Memory B cell (primary cell): ENCODE results near the gene DPEP1.

Experiments used
- ATAC-seq: fragments of 150-1000 bp; cut with Tn5 transposase; 2 replicates; pipeline ENCODE4 v1.10.0; 2021; ENCODE audit warnings: low read depth, mild to moderate bottlenecking, moderate library complexity
- DNase-seq, 2 donors: peaks; one replicate each; pipeline ENCODE4 v3.0.0; 2022; ENCODE audit warnings: low spot score in 2 of 2
- H3K27ac Mint-ChIP-seq: one replicate; pipeline ENCODE4 v1.8.0; 2022; ENCODE audit warnings: mild to moderate bottlenecking, moderate library complexity, mixed read lengths
- H3K27me3 Mint-ChIP-seq: one replicate; pipeline ENCODE4 v1.8.0; 2022; ENCODE audit warnings: mixed read lengths
- H3K36me3 Mint-ChIP-seq: one replicate; pipeline ENCODE4 v1.8.0; 2022; ENCODE audit warnings: mild to moderate bottlenecking, mixed read lengths
- H3K4me1 Mint-ChIP-seq: one replicate; pipeline ENCODE4 v1.8.0; 2022; ENCODE audit warnings: mixed read lengths
- H3K4me3 Mint-ChIP-seq: one replicate; pipeline ENCODE4 v1.8.0; 2022; ENCODE audit warnings: mild to moderate bottlenecking, moderate library complexity, mixed read lengths
- H3K9me3 Mint-ChIP-seq: one replicate; pipeline ENCODE4 v1.8.0; 2022; ENCODE audit warnings: mixed read lengths

The DPEP1 gene

GRCh38 chr16:89615176-89615575 lies 1.7 kb downstream of the DPEP1 start:
- no peak overlapping the region for H3K4me3 Mint-ChIP-seq
- no peak overlapping the region for H3K27ac Mint-ChIP-seq
- H3K9me3 Mint-ChIP-seq: peaks cover 5% of the 10 kb centered on the region
- DNase-seq (no peak), ATAC-seq (no peak)
- H3K36me3 Mint-ChIP-seq: no peaks in the 10 kb centered on the region
- peaks cover 7% of the 10 kb centered on the region for H3K4me1 Mint-ChIP-seq
- H3K27me3 Mint-ChIP-seq: peaks cover 10% of the 10 kb centered on the region

GRCh38 chr16:89615596-89616090 lies 2.2 kb downstream of the DPEP1 start:
- peaks cover 13% of the 10 kb centered on the region for H3K27me3 Mint-ChIP-seq
- H3K9me3 Mint-ChIP-seq: peaks cover 5% of the 10 kb centered on the region
- H3K36me3 Mint-ChIP-seq: no peaks in the 10 kb centered on the region
- DNase-seq: peak in 1 of 2 donors; percentile 29
- H3K27ac Mint-ChIP-seq: no peak overlapping the region
- ATAC-seq: peak; percentile 37
- H3K4me3 Mint-ChIP-seq: no peak overlapping the region
- H3K4me1 Mint-ChIP-seq: peaks cover 7% of the 10 kb centered on the region

- DNase-seq (no peak), ATAC-seq (no peak)
- peaks cover 18% of the 10 kb centered on the region for H3K27me3 Mint-ChIP-seq
- peak overlapping the region; percentile 90 for H3K27ac Mint-ChIP-seq
- H3K9me3 Mint-ChIP-seq: peaks cover 5% of the 10 kb centered on the region
- no peak overlapping the region for H3K4me3 Mint-ChIP-seq
- no peaks in the 10 kb centered on the region for H3K36me3 Mint-ChIP-seq
- H3K4me1 Mint-ChIP-seq: peaks cover 7% of the 10 kb centered on the region
Measured at GRCh38 chr16:89616623-89617022, 3.2 kb downstream of the DPEP1 start.

DNA sequence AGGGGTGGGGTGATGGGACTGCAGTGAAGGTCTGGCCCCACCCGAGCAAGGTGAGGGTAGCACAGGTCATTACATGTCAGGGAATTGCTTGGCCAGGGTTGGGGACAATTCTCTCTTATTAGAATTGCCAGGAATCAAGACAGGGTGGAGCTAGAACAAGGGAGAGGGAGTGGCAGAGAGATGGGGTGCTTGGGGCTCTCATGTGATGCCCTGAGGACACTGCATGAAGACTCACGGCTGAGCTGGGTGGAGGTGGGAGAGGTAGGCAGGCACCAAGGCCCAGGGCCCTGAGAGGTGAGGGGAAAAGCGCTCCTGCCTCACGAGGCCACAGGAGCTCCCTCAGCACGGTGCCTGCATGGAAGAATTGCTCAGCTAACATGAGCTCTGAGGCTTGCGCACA lies 3.6 kb downstream of the DPEP1 start:
- H3K4me3 Mint-ChIP-seq: no peak overlapping the region
- no peak for DNase-seq
- peaks cover 19% of the 10 kb centered on the region for H3K27me3 Mint-ChIP-seq
- no peak for ATAC-seq
- H3K4me1 Mint-ChIP-seq: peaks cover 7% of the 10 kb centered on the region
- H3K36me3 Mint-ChIP-seq: no peaks in the 10 kb centered on the region
- H3K9me3 Mint-ChIP-seq: peaks cover 5% of the 10 kb centered on the region
- peak overlapping the region; percentile 90 for H3K27ac Mint-ChIP-seq

GRCh38 chr16:89618109-89618998 lies 4.9 kb downstream of the DPEP1 start:
- Mint-ChIP-seq H3K9me3 (peaks cover 5% of the 10 kb centered on the region), H3K27ac (no peak overlapping the region), H3K27me3 (peaks cover 16% of the 10 kb centered on the region), H3K4me3 (no peak overlapping the region), H3K4me1 (peaks cover 7% of the 10 kb centered on the region), H3K36me3 (no peaks in the 10 kb centered on the region)
- DNase-seq: no peak
- ATAC-seq: no peak

DNA sequence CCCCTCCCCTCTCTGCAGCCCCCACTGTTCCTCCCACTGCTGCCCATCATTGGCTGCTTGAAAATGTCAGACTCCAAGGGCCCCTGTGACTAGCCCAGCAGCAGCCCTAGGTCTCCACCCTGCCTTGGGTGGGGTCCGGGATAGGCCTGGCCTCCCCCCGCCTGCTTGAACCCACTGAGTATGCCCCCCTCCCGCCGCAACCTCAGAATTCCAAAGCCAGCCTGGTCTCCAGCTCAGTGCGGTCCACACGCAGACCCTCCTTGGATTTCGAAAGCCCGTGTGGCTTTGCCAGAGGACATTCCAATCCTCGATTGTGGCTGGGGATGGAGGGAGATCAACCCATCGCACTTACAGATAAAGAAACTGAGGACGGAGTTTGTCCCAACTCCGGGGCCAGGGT lies 6.4 kb downstream of the DPEP1 start:
- peaks cover 24% of the 10 kb centered on the region for H3K27me3 Mint-ChIP-seq
- H3K27ac Mint-ChIP-seq: no peak overlapping the region
- DNase-seq (no peak), ATAC-seq (no peak)
- no peak overlapping the region for H3K4me3 Mint-ChIP-seq
- no peaks in the 10 kb centered on the region for H3K36me3 Mint-ChIP-seq
- peaks cover 7% of the 10 kb centered on the region for H3K4me1 Mint-ChIP-seq
- peaks cover 5% of the 10 kb centered on the region for H3K9me3 Mint-ChIP-seq

- H3K4me1 Mint-ChIP-seq: peaks cover 7% of the 10 kb centered on the region
- no peak for DNase-seq
Measured at GRCh38 chr16:89620406-89620841, 7.0 kb downstream of the DPEP1 start.

DNA sequence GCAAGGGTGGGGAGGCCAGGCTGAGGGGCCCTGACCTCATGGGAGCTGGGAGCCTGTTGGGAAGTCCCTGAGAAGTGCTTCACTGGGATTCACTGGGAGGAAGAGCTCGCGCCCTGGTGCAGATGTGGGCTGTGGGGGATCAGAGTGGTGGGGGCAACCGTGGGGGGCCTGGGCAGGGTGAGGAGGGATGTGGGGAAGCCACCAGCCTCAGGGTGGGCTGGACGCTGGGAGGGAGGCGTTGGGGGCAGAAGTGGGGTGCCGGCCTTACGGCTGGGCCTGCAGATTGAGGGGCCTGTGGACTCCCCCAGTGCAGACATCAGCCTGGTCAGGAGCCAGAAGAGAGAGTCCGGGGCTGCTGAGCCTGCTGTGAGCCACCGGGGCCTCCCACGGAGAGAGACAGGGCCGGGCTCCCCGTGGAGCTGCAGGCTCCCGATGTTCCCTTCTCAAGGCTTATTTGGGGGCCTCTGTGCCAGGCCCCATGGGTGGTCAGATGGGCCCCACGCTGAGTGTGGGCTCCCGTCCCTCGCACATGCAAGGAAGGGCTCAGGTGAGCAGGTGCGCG lies 7.8 kb downstream of the DPEP1 start:
- DNase-seq (no peak), ATAC-seq (no peak)
- Mint-ChIP-seq H3K9me3 (peaks cover 5% of the 10 kb centered on the region), H3K36me3 (no peaks in the 10 kb centered on the region), H3K27ac (no peak overlapping the region), H3K4me1 (peaks cover 7% of the 10 kb centered on the region), H3K4me3 (no peak overlapping the region), H3K27me3 (peaks cover 26% of the 10 kb centered on the region)

More at GRCh38 chr16:89620406-89620841, 7.0 kb downstream of the DPEP1 start:
- H3K36me3 Mint-ChIP-seq: no peaks in the 10 kb centered on the region
- peaks cover 26% of the 10 kb centered on the region for H3K27me3 Mint-ChIP-seq
- H3K9me3 Mint-ChIP-seq: peaks cover 5% of the 10 kb centered on the region
- no peak for ATAC-seq
- no peak overlapping the region for H3K27ac Mint-ChIP-seq
- H3K4me3 Mint-ChIP-seq: no peak overlapping the region

DNA sequence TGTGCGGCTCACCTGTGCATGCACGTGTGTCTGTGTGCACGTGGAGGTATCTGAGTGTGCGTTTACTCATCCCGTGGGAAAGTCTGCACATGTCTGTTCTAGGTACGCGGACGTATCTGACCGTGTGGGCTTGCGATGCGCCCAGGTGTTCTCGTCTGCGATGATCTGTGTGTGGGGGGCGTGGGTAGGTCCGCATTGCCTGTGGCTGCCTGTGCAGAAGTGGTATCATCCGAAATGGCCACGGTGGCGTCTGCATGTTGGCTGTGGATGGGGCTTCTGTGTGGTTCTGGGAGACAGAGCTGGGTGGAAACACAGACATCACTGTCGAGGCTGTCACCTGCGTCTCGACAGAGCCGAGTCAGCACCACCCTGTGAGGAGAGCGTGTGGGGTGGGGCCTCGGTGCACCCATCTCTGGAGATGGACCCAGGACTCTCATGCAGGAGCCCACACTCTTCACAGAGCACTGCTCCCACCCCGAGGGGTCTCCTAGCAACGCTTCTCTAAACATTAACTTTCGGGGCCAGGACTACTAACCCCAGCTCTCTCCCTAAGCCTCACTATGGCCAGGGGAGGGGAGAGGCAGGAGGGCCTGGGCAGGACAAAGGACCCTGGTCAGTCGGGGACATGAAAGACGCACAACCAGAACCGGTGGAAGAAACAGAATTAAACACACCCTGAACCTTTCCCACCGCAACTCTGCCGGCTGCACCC lies 8.4 kb downstream of the DPEP1 start:
- H3K9me3 Mint-ChIP-seq: peaks cover under 1% of the 10 kb centered on the region
- H3K4me1 Mint-ChIP-seq: peaks cover 3% of the 10 kb centered on the region
- H3K4me3 Mint-ChIP-seq: no peak overlapping the region
- no peak for ATAC-seq
- H3K27ac Mint-ChIP-seq: no peak overlapping the region
- no peaks in the 10 kb centered on the region for H3K36me3 Mint-ChIP-seq
- DNase-seq: no peak
- H3K27me3 Mint-ChIP-seq: peaks cover 26% of the 10 kb centered on the region

GRCh38 chr16:89623511-89624261 lies 10.2 kb downstream of the DPEP1 start:
- Mint-ChIP-seq H3K36me3 (no peaks in the 10 kb centered on the region), H3K4me3 (no peak overlapping the region), H3K9me3 (no peaks in the 10 kb centered on the region), H3K4me1 (peaks cover 3% of the 10 kb centered on the region), H3K27ac (no peak overlapping the region), H3K27me3 (peaks cover 26% of the 10 kb centered on the region)
- DNase-seq (no peak), ATAC-seq (no peak)

DNA sequence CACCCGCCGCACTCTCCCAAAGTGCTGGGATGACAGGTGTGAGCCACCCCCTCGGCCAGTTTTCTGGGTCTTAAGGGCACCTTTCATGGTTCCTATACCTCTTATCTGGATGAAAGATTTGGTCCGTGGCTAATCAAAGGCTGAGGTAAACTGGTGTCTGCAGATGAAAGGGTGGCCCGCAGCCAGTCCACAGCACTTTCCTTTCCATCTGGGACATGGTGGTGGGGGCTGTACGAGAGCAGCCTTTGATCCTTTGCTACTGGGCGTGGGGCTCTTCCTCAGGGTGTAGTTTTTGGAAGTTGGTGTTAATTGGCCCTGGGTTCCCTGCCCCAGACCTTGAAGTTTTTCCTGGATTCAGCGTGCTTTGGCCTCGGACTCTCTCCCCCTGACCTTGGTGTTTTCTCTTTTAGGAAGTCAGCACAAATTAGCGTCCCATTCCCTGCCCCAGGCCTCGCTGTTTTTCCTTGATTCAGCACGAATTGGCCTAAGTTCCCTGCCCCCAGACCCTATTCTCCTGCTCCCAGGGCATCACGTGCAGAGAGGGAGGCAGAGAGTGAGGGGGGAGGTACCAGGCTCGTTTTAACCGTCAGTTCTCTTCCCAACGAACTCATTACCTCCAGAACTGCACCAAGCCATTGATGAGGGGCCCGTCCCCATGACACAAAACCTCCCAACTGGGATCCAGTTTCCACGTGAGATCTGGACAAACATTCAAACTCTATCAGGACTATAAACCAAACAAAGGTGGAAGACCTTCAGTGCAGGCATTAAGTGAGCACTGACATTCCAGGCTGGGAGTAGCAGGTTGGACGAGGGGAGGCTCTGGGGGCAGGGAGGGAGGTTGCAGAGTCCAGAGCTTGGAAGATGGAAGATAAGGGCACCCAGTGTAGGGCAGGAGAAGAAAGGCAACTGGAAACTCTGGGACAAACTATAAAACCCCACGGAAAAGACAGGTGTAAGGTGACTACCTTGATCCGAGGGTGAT lies 11.6 kb downstream of the DPEP1 start:
- Mint-ChIP-seq H3K4me3 (no peak overlapping the region), H3K27me3 (peaks cover 31% of the 10 kb centered on the region), H3K4me1 (peaks cover 3% of the 10 kb centered on the region), H3K36me3 (no peaks in the 10 kb centered on the region), H3K27ac (no peak overlapping the region), H3K9me3 (no peaks in the 10 kb centered on the region)
- DNase-seq: no peak
- no peak for ATAC-seq

DNA sequence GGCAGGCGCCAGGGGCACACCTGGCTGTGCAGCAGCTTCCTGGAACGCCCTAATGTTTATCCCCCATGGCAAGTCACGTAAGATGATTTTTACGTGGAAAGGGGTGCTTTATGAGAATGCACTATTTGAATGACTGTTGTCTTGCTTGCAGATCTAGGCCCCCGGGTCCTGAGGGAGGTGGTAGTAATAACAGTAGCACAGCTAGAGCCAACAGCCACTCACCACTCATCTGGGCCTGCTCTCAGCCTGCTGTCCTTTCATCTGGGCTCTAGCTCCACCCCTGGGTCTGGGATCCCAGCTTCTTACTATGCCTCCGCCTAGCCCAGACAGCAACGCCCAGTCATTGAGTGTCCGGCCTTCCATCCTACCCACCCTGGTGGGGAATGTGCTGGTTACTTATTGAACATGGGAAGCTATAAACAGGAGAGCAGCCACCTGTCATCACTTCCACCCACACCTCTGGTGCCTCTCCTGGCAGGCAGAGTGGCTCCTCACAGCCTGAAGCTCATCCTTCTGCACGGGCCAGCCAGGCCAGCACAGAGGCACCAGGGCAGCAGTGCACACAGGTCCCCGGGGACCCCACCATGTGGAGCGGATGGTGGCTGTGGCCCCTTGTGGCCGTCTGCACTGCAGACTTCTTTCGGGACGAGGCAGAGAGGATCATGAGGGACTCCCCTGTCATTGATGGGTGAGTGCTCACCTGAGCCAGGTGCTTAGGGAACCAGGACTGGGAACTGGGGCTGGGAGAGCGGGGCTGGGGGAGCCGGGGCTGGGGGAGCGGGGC lies 16.6 kb downstream of the DPEP1 start:
- Mint-ChIP-seq H3K27me3 (peaks cover 14% of the 10 kb centered on the region), H3K4me3 (no peak overlapping the region), H3K27ac (no peak overlapping the region), H3K9me3 (no peaks in the 10 kb centered on the region), H3K4me1 (no peaks in the 10 kb centered on the region), H3K36me3 (no peaks in the 10 kb centered on the region)
- ATAC-seq (no peak), DNase-seq (no peak)
